Measurements from ENCODE around the gene RNF145.

GRCh38 chr5:159178978-159179377, 30.4 kb downstream of the RNF145 start:
- TF ChIP-seq, protein P1, sequence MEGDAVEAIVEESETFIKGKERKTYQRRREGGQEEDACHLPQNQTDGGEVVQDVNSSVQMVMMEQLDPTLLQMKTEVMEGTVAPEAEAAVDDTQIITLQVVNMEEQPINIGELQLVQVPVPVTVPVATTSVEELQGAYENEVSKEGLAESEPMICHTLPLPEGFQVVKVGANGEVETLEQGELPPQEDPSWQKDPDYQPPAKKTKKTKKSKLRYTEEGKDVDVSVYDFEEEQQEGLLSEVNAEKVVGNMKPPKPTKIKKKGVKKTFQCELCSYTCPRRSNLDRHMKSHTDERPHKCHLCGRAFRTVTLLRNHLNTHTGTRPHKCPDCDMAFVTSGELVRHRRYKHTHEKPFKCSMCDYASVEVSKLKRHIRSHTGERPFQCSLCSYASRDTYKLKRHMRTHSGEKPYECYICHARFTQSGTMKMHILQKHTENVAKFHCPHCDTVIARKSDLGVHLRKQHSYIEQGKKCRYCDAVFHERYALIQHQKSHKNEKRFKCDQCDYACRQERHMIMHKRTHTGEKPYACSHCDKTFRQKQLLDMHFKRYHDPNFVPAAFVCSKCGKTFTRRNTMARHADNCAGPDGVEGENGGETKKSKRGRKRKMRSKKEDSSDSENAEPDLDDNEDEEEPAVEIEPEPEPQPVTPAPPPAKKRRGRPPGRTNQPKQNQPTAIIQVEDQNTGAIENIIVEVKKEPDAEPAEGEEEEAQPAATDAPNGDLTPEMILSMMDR (IDR thresholded peaks at IDR 0.05; ENCODE audit: low read length), result no peak
- TF ChIP-seq EZH2 (optimal IDR thresholded peaks at IDR 0.05; ENCODE audit: low read depth, low read length), result no peak
- no peak for TF ChIP-seq EZH2phosphoT487 (IDR thresholded peaks at IDR 0.05; ENCODE audit: low read length)

All from MM.1S (cell line).